ENCODE measurements around the gene FGF22. TPM values are rescaled to one million over a fixed set of nuclear protein-coding genes. Genes with fewer than 3 reads are reported as not detected.
"Not testable (repeated sequence)": the region's sequence is repeated elsewhere in the genome, so short reads cannot be mapped to it uniquely, and the experiment has no call there.

Gene FGF22
- total RNA-seq, 4 donors from 2014 or later: 0.30 to 9.0 (median 3.4) TPM

DNA sequence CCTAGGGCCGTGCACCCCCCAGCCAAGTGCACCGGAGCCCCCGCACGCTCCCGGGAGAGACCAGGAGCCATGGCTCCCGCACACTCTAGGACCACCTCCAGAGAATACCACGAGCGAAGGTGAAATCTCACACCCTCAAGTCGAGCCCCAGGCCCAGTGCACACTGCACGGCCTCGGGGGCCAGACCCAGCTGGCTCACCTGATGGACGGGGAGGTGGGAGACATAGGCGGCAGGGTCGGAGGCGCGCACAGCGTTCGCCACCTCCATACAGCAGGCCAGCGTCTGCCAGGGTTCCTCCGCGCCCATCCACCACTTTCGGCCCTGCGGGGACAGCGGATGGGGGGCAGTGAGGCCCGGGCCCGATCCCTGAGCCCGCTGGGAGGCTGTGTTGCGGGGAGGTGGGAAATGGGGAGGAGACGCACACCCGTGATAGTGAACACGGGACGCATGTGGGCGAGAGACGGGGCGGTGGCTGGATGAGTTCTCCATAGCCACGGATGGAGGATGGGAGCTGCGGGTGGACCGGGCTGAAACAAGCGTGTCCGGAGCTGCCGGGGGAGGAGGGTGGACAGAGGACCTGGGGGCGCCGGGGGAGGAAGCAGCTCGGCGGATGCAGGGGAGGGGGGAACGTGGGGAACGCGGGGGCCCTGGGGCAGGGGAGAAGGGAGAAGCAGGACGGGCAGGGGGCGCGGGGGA is 19.4 kb upstream of the FGF22 start:
- 91 to 93% methylated on average over 41 to 45 of the region's 51 CpGs for WGBS, 2 donors
- Histone ChIP-seq H3K27ac (no peak overlapping the region), H3K4me1 (peaks cover 0 to 35% (median 0%) of the 10 kb centered on the region in 4 donors), H3K4me3 (no peak overlapping the region), H3K27me3 (peaks cover 0 to 12% of the 10 kb centered on the region in 2 donors), H3K36me3 (peaks cover 3 to 87% (median 23%) of the 10 kb centered on the region in 3 donors), H3K9me3 (no peaks in the 10 kb centered on the region)
- TF ChIP-seq POLR2A (IDR thresholded peaks at IDR 0.05) (no peak), EP300 (IDR thresholded peaks at IDR 0.05) (no peak)
- TF ChIP-seq, protein P1, sequence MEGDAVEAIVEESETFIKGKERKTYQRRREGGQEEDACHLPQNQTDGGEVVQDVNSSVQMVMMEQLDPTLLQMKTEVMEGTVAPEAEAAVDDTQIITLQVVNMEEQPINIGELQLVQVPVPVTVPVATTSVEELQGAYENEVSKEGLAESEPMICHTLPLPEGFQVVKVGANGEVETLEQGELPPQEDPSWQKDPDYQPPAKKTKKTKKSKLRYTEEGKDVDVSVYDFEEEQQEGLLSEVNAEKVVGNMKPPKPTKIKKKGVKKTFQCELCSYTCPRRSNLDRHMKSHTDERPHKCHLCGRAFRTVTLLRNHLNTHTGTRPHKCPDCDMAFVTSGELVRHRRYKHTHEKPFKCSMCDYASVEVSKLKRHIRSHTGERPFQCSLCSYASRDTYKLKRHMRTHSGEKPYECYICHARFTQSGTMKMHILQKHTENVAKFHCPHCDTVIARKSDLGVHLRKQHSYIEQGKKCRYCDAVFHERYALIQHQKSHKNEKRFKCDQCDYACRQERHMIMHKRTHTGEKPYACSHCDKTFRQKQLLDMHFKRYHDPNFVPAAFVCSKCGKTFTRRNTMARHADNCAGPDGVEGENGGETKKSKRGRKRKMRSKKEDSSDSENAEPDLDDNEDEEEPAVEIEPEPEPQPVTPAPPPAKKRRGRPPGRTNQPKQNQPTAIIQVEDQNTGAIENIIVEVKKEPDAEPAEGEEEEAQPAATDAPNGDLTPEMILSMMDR (IDR thresholded peaks at IDR 0.05): no peak
- DNase-seq (ENCODE audit: low spot score in 2 of 2): no peak

DNA sequence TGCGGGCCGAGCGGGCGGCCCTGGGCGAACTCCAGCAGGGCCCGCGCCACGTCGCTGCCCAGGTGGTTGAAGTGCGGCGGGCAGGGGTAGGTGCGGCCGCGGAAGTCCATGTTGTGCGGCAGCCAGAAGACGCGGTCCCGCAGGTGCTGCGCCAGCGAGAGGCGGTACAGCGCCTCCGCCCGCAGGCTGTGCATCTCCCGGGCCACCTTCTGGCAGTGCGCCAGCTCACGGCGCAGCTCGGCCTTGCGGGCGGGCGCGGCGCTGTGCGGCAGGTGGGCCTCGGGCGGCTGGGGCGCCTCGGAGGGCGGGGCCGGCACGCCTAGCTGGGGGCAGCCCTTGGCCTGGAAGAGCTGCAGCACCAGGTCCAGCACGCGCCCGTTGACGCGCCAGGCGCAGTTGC is 18.5 kb upstream of the FGF22 start:
- not testable (repeated sequence) for DNase-seq (ENCODE audit: low spot score in 2 of 2); H3K27ac ChIP-seq; H3K4me3 ChIP-seq; H3K9me3 ChIP-seq; H3K27me3 ChIP-seq
- 96% methylated on average over 19 of the region's 48 CpGs; no CpG with 5 or more reads in 1 of the 2 donors for WGBS, 2 donors
- H3K4me1 ChIP-seq: peaks cover 0 to 35% (median 0%) of the 10 kb centered on the region in 4 donors
- peaks cover 4 to 95% (median 23%) of the 10 kb centered on the region in 3 donors for H3K36me3 ChIP-seq

DNA sequence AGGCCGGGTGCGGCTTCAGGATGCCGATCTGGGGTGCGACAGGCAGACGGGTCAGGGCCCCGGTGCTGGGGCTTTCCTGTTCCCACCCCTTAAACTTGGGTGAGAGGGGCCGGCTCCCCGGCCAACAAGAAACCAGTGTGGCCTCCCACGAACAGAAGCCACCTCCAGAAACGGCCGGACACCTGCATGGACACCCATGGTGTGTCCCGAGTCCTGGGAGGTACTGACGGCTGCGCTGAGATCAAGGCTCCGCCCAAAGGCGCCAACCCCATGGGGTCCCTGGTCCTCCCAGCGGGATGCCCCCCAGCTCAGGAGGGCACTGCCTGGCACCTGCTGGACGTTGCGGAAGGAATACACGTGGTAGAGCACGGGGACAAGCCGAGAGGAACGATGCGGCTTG is 17.9 kb upstream of the FGF22 start:
- no peak for DNase-seq (ENCODE audit: low spot score in 2 of 2)
- Histone ChIP-seq H3K9me3 (no peaks in the 10 kb centered on the region), H3K27ac (no peak overlapping the region), H3K4me1 (peaks cover 0 to 29% (median 0%) of the 10 kb centered on the region in 4 donors), H3K27me3 (peaks cover 0 to 7% of the 10 kb centered on the region in 2 donors), H3K4me3 (no peak overlapping the region), H3K36me3 (peaks cover 5 to 96% (median 23%) of the 10 kb centered on the region in 3 donors)
- whole genome bisulfite sequencing, 2 donors: 91% methylated on average over 15 to 17 of the region's 24 CpGs
- no peak for TF ChIP-seq EP300 (IDR thresholded peaks at IDR 0.05)
- TF ChIP-seq POLR2A (IDR thresholded peaks at IDR 0.05): no peak
- TF ChIP-seq, protein P1 (IDR thresholded peaks at IDR 0.05): no peak

DNA sequence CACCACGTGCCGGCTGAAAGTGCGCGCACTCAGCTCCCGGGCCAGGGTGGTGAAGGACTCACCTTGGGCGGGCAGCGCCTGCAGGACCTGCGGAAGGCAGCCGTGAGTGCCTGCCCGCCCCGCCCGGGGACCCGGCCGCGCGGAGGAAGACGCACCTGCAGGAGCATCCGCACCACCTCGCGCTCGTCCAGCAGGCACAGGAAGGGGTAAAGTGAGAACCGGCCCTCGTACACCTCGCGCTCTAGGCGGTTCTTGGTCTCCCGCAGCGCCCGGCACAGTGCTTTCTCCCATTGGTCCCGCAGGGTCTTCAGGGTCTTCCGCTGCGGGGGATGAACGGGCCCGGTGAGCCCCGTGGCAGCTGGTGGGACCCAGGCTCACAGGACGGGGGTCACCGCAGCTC is 17.0 kb upstream of the FGF22 start:
- no peaks in the 10 kb centered on the region for H3K27me3 ChIP-seq
- H3K9me3 ChIP-seq: no peaks in the 10 kb centered on the region
- no peak overlapping the region for H3K4me3 ChIP-seq
- TF ChIP-seq EP300 (IDR thresholded peaks at IDR 0.05): no peak
- no peak for TF ChIP-seq POLR2A (IDR thresholded peaks at IDR 0.05)
- TF ChIP-seq, protein P1 (IDR thresholded peaks at IDR 0.05): no peak
- H3K4me1 ChIP-seq: peaks cover 0 to 27% (median 0%) of the 10 kb centered on the region in 4 donors
- DNase-seq (ENCODE audit: low spot score in 2 of 2): no peak
- WGBS, 2 donors: 95% methylated on average over 31 to 35 of the region's 37 CpGs
- H3K36me3 ChIP-seq: peaks cover 5 to 95% (median 23%) of the 10 kb centered on the region in 3 donors
- H3K27ac ChIP-seq: peak overlapping the region in 2 of 4 donors; percentile 73 to 89

DNA sequence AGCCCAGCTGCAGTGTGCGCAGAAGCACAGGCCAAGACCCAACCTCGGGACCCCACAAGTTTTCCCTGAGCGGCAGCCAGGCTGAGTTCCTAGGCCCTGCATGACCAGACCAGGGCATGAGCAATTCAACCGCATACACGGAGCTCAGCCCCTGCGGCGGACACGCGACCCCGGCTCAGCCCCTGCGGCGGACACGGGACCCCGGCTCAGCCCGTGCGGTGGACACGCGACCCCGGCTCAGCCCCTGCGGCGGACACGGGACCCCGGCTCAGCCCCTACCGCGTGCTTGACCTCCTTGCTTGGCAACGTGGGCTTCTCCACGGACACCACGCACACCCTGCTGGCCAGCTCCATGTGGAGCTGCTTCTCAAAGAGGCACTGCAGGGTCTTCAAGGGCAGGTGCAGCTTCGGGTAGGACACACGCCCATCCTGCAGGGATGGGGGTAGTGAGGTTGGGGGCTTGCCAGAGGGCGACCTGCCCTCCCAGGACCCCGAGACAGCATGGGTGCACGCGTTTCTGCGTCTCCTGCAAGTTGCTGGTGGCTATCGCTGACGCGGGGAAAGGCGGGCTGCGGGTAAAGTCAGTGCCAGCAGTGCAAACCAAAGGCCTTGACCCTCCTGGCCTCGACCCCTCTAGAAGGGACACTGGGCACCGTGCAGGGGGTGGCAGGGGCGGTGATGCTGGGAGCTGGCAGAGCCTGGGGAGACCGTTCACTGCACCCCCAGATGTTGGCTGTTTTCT is 16.3 kb upstream of the FGF22 start:
- H3K4me3 ChIP-seq: no peak overlapping the region
- peaks cover 0 to 27% (median 0%) of the 10 kb centered on the region in 4 donors for H3K4me1 ChIP-seq
- H3K36me3 ChIP-seq: peaks cover 5 to 95% (median 25%) of the 10 kb centered on the region in 3 donors
- no peaks in the 10 kb centered on the region for H3K27me3 ChIP-seq
- WGBS, 2 donors: 77 to 89% methylated on average over 34 to 40 of the region's 44 CpGs
- H3K9me3 ChIP-seq: no peaks in the 10 kb centered on the region
- no peak for TF ChIP-seq POLR2A (IDR thresholded peaks at IDR 0.05)
- TF ChIP-seq, protein P1 (IDR thresholded peaks at IDR 0.05): no peak
- no peak for TF ChIP-seq EP300 (IDR thresholded peaks at IDR 0.05)
- H3K27ac ChIP-seq: peak overlapping the region in 3 of 4 donors; percentile 30 to 89 (median 73)
- DNase-seq (ENCODE audit: low spot score in 2 of 2): no peak

All from tibial nerve (tissue), 4 donors.